Stimulated activated CD8-positive, alpha-beta memory T cell treated with anti-CD3 and anti-CD28 coated beads, Interleukin-15, amount 100 ng/mL, for 24 hours (primary cell): Measurements from ENCODE around the gene TTC28.

Source experiments
- DNase-seq: peaks from one replicate; pipeline ENCODE4 v3.0.0-alpha.2; 2020; ENCODE audit warnings: low read depth

The TTC28 gene

DNA sequence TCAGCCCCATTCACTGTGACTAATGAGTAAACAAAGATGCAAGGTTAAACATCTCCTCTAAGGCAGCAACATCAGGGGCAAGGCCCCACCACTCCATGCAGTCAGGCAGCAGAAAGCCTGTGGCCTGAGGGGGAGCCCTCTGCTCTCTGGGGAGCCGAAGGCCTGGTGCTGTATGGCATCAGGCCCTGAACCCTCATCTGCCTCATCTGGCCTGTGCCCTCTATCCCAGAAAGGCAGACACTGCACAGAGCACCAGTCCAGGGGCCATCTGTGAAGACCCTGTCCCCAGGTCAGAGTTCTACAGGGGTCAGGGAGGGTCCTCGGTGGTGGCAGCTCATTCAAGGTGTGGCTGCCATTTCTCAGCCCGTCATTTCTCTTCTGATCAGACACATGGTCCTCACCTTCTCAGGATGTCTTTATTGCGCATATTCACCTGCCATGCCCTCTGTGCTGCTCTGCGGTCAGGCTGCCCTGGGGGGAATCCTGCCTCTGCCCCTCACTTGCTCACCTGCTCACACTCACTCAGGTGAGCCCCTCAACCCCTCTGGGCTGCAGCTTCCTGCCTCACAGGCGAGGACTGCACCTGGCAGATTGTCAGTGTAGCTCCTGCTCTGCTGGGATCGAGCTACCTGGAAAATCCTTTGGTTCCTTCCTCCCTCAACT lies 657.5 kb downstream of the TTC28 start:
- no peak for DNase-seq

DNA sequence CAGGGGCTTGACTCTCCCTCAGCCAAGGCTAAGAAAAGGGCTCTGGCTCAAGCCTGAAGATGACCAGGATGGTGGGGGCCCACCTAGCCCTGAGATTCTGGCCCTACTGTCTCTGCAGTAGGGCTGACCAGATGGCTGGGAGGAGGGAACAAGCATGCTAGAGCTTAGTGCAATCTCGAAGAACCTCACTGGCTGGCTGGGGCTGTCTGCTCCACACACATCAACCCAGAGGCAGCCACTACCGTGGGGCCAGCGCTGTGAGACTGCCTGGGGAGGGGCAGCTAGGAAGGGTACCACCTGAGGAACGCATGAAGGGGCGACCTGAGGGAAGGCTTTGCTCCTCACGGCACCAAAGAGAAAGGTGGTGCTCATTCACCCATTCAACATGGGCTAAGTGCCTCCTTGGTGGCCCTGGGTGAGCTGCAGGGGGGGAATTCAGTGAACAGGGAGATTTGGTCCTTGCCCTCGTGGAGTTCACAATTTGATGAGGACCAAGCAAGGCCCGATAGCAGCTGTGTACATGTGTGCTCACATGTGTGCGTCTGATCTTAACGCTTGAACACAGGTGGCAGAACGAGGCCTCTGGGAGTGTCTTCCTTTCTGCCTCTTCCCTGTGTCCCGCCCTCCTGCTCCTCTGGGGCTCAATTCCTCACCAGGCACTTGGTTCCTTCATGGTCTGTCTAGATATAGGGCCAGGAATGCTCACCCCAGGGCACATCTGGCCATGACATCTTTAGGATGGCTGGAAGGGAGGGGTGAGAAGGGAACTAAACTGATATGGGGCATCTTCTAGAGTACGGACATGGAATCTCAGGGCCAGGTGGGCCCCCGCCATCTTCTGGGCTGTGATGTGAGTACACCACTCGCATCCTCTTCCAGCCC lies 658.3 kb downstream of the TTC28 start:
- DNase-seq = no peak

DNA sequence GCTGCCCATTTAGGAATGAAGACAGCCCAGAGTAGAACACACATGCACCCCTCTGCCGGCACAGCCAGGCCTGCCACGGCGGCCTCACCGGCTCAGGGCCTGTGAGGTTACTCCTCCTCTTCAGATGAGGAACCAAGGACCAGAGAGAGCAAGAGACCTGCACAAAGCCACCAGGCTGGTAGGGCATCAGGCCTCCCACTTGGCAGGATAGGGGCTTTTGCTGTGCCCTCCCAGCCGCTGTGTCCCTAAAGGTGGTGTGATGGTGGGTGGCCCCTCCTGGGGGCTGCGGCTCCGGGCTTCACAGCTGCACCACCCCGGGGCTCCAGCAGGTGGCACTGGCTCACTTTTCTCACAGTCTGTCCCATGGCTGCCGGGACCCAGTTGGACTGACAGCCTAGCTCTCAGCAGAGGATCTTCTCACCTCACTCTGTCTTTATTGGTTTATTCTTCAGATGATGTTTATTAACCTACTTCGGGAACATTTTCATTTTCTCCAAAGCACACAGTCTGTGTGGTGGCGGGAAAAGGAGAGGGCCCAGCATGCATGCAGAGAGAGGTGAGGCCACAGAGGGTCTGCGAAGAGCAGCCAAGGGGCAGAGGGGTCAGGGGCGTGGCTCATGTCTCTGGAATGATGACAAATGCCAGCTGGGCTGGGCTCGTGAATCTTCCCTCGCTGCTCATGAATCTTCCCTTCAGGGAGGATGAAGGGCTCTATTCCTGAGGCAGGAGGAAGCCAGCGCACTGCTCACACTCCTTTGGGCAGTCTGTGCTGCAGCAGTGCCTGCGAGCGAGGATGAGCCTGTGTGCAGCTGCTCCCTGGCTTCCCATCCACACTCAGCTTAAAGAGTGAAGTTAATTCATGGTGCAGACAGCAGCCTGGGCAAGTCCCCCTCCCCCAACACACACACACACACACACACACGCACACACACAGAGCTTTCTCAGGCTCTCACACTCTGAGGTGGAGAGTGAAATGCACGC lies 659.5 kb downstream of the TTC28 start:
- DNase-seq = peak; percentile 43

DNA sequence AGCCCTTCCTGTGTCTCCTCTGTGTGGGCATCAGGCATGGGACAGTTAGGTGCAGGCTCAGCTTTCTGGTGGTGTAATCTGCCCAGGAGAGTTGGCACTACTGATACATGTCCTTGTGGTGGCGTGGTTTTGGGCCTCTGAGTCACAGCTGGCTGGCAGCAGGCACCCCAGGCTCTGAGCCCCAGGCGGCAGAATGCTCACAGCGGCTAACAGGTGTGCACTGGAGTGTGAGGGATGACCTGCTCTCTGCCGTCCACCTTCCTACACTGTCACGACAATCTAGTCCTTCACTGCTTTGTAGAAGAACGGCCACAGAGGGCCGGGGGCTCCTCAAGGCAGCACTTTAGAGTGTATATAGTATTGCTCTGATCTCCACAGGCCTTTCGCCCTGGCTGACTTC lies 660.3 kb downstream of the TTC28 start:
- DNase-seq = no peak

DNA sequence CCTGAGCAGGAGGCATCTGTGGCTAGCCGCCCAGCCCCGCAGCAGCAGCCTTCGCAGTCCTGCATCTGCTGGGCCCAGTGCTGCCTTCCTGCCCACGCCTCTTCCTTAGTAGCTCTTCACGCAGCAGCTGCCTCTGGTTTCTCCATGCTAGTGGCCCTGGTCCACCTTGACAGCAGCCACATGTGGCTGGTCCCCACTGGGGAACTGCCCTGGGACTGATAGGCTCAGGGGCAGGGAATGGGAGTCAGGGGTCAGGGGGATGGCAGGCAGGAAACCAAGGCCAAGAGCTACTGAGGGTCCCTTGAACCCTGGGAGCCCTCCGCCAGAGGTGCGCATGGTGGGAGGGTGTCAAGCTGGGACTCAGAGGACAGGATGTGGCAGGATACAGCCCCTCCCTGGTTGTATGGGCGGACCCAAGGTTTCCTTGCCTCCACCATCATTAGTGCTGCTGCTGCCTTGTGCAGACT lies 661.1 kb downstream of the TTC28 start:
- no peak for DNase-seq

DNA sequence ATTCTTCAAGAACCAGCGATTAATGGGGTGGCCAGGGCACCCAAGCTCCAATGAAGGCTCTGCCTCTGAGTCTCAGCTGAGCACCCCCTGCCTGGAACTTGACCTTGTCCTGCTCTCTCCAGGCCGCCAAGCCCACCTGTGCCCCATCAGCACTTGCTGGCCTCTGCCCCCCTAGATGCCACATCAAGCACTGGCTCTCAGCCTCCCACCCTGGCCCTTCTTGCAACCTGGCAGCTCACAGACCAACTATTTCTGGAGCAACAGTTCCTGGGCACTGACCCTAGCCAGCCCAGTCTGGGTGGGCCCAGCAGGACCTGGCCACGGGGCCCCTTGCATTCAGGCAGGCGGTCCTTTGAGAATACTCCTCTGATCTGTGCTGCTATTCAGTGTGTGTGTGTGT lies 661.8 kb downstream of the TTC28 start:
- DNase-seq = no peak

DNA sequence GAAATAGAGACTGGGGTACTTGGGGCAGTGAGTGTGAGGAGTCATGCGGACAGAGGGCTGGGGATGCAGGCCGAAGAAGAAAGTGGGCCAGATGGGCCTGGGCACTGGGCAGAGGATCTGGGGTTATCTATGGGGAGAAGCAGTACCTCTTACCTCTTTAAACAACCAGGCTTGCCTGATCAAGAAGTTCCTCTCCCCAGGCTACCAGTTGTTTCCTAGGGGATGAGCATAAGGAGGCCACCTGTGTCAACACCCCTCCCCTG lies 662.2 kb downstream of the TTC28 start:
- DNase-seq = no peak

DNA sequence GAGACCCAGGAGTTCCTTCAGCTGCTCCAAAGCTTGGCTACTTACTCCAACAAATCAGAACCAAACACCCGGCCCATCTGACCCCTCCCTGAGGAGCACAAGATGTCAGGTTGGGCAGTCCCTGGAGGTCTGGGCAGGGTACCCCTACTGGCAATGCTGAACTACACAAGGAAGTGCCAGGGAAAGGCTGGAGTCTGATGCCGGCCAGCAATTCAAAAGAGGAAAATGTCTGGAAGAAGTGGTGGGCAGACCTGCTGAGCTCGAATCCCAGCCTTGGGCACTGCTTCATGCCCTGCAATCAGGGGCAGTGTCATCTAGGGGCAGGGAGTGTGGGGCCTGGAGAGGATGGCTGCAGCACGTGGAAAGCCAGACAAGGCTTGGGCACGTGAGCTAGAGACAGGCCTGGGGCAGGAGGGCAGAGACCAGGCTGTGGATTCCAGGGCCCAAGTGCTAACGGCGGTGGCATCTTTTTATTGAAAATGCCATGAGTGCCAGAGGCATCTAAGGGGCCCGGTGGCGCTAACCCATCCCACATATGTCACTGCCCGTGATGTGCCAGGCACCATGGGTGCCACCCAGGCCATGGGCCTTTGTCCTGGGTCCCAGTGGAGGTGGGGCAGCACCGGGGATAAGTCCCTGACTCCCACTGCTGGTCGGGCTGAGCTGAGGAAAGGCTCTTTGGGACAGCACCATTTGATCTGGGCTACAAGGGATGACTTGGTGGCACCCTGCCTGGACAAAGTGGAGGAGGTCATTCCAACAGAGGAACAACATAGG lies 662.7 kb downstream of the TTC28 start:
- no peak for DNase-seq

DNA sequence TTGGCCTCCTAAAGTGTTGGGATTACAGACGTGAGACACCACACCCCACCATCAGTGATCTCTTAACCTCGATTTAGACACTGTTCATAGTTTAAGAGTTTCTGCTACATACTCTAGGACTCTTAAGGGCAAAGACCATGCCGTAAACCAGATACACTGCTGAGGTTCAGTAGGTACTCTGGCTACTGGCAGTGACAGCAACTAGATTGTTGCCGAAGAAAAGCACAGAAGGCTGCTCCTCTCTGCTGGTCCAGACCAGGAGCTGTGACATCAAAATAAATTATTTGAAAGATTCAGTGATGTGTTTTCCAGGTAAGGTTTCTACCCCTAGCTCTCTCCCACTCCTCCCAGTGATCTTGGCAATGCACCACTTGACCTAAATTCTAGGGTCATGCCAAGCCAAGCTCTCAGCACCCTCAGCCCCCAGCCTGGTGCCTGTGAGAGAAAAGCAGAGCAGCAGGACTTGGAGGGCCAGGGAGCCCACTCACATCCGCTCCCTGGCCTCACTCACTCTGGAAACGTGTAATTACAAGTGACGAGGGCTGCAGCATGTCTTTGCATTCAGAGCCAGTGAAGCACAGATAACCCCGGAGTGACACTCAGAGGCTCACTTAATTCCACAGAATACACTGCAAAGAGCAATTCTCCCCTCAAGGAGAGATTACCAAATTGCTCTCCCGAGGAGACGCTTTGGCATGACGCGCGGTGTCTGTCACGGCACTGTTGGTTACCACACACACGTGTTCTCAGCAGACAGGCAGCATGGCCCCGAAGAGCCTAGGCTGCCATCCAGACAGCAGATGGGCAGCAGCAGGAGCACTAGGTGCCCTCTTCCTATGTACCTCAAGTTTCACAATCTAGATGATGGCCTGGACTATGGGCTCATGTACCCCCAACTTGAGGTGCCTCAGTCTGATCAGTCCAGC lies 663.7 kb downstream of the TTC28 start:
- no peak for DNase-seq

DNA sequence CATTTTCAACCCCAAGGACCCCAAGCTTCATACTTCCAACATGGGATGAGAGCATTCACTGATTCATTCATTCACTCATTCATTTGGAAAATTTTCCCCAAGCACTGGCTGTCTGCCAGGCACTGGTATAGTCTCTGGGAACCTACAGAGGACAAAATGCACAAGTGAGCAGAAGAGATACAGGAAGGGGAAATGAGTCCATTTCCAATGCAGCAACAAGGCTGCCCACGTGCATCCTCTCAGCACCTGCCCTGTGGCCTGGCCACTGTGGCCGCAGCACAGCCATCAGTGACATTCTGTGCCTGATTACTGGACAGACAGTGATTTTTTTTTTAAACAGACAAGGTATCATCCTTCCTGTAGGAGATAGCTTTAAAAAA lies 664.6 kb downstream of the TTC28 start:
- no peak for DNase-seq

DNA sequence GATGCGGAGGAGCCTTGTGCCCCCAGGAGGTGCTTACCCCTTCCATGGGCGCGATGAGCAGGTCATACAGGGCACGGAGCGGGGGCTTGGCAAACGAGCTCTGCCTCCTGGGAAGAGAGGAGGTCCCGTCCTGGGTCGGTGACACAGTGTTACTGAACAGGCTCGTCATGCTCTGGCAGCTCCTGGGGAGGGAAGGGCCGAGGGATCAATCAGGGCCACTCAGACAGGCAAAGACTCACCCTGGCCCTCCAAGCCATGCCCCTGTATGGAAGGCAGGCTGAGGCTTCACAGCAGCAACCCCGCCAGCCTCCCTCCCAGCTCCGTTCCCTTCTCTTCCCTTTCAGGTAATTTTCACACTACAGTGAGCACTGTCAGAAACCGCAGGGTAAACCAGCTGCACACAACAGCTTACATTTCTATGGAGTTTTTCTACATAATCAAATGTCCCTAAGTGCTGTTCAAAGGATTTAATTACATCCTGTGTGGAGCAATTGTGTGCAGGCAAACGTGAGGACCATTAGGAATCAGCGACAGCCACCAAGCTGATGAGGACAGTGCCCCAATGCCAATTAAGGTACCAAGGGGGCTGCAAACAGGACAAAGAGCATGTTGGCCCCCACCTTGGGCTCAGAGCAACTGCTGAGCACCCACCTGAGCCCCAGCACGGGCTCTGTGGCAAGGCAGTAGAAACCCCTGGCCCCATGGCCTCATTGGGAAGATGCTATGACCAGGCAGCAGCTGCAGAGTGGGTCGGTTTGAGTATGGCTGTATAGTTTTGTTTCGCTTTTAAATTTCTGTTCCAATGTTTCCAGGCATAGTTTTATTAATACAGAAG lies 665.2 kb downstream of the TTC28 start:
- DNase-seq = no peak

DNA sequence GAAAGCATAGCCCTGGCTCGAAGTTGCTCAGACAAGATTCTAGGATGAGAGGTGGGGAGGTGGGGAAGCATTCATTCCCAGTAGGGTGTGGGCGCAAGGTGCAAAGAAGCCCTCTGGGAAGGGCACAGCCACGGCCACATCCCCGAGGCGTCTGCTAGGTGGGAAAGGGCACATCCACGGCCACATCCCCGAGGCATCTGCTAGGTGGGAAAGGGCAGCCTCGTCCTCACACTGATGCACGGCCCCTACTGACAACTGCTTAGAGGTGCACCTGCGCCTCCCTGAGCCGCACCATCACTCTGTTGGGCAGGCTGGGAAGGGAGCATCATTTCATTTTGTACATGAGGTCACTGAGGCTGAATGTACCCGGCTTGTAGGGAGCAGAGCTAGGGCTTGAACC lies 666.0 kb downstream of the TTC28 start:
- DNase-seq = no peak

DNA sequence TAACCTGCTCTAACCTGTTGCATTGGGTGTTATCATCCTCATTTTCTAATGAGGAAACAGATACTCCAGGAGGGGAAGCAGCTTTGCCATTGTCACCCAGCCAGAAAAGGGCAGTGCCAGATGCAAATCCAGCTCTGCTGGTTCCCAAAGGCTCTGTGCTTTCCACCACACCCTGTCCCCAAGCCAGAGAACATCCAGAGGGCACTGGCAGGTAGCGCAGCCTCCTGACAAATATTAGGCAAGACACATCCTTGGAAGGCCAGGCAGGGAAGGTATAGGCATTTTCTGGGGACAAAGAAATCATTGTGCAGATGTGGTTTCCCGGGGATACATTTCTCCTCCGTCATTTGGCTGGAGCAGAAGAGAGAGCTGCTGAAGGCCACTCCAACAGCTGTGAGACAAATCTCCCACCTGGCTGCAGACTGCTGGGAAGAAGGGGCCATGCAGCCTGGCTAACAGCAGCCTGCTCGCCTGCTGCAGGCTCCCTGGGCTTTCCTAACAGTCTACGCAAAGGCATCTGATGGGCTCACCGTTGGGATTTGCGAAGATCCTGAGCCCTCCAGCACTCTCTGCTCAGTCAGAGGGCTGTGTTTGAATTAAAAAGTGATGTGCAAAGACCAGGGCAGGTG lies 666.7 kb downstream of the TTC28 start:
- DNase-seq = no peak

DNA sequence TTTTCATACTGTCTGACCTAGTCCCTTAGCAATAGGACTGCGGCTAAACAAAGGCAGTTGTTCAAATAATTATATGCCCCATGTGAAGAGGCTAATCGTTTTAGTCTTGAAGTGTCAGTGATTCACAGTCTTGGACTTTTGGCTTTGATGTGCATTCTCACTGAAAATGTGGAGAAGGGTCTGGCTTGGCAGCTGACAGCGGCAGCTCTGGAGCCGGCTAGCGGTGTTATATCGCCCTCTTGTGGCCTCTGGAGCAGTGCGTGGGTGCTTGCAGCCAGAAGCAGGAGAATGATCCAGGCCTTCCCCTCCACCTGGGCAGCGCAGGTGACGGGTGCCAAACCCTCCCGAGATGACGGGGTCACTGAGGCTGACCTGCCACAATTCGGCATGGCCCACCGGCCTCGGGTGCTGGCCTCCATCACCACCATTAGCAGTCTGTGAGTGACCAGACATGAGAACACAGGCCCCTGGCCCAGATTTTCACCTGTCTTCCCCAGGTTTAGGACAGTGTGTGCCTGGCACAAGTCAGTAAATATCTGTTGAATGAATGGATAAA lies 670.3 kb downstream of the TTC28 start:
- peak; percentile 52 for DNase-seq

DNA sequence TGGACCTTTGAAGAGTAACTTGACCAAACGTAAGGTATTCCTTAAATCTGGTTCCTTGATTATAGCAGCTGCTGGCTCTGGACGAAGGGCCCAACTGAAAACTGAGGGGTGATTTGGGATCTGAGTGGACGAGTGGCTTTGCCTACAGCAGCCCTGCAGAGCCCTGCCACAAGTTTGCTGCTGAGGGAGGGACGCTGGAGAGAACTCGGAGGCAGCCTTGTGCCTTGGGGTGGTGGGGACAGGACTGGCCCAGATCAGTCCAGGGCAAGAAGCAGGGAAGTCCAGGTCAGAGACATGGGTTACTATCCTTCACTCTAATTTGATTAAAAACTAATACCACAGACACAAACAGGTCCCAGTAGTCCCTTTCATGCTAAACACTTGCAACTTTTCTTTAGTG lies 671.0 kb downstream of the TTC28 start:
- no peak for DNase-seq

DNA sequence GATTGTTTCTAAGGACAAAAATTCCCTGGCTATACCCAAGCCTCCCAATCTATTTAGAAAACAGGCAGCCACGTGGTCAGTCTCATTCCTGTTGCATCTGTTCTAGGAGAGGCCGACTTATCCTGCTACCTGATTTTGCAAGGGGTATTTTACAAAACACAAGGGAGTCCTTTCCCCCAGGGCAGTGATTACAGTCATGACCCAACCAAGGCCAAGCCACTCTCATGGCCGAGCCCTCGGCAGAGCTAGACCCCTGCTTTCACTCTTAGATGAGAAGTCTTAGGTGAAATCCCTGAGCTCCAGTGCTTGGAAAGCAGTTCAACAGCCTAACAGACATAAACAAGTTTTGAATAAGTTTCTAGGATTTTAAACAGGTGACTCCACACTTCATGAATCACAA lies 671.6 kb downstream of the TTC28 start:
- DNase-seq = no peak

DNA sequence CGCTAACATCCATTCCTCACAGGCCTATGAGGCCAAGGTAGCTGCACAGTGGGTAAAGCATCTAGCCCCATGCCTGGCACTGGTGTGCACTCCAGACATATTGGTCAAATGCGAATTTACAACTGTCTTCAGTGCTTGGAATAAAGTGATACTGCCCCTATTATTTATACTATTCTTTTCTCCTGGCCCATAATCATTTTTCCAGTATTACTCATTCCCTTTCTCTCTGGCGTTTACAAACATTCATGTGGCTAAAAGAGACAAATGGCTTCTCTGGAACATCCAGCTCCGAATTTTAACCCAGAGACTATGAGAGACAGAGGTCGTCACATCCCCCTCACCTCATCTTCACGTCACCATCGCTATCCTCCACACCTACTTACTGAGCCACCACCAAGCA lies 673.4 kb downstream of the TTC28 start:
- DNase-seq = no peak

DNA sequence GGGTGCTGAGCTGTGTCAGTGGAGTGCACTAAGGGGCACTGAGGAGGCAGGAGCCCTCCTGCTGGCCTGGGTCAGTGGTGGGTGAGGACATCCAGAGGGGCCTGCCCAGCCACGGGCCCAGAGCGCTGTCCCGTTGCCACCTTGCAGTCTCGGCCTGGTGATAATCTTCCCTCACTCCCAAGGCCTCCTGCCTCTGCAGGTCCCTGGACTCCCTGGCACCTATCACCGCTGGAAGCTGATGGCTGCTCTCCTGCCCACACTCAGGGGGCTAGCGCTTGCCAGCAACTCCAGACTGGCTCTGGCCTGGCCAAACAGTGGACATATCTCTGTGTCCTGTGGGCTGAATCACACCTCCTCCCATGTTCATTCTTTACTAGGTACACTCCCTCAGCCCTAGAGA lies 674.1 kb downstream of the TTC28 start:
- no peak for DNase-seq

DNA sequence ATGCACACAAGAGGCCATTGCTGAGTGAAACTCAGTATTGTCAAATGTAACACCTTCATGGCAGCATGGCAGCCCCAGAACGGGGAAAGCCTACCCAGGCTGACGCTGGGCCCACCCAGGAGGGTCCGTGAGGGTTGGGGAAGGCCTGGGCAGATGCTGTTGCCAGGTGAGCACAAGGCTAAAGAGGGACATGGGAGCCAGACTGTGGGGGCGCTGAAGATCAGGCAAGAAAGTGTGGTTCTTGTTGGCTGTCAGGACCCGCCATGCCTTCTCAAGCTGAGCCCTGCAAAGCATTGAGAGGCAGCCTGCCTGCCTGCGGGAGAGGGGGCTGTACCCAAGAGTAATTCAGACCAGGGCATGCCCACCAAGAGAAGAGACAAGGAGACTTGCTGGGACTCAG lies 675.6 kb downstream of the TTC28 start:
- DNase-seq = no peak
